Measurements from ENCODE around the gene COL4A2.

Gene COL4A2

DNA sequence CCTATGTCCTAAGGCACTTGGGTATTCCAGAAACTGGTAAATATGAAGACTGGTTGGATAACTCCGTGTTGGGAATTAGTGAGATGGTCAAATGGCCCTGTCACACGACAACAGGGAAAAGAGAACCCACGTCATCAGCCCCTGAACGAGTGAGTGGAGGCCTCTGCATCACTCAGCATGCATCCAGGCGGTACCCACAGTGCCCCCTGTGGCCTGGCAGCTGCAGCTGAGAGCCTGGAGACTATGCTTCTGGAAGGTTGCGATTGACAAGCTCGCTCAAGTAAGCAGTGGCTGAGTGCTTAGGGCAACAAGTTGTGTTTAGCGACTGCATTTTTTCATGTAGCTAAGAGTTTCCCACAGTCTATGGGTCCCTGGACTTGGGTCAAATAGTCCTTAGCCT, 55.9 kb downstream of the COL4A2 start:
- H3K9me2 ChIP-seq (replicated peaks; ENCODE audit: insufficient read depth, low read length) = no peaks in the 10 kb centered on the region
- no peaks in the 10 kb centered on the region for H3K4me1 ChIP-seq (ENCODE audit: low read length)
- H3K36me3 ChIP-seq (replicated peaks; ENCODE audit: insufficient read depth, low read length) = no peaks in the 10 kb centered on the region
- no peaks in the 10 kb centered on the region for H3K9me3 ChIP-seq (replicated peaks; ENCODE audit: insufficient read depth, low read length)
- DNase-seq = no peak
- no peak overlapping the region for H3K4me2 ChIP-seq (ENCODE audit: low read depth, low read length)
- H3K27me3 ChIP-seq (replicated peaks; ENCODE audit: insufficient read depth, low read length) = no peaks in the 10 kb centered on the region
- TF ChIP-seq, protein P1, sequence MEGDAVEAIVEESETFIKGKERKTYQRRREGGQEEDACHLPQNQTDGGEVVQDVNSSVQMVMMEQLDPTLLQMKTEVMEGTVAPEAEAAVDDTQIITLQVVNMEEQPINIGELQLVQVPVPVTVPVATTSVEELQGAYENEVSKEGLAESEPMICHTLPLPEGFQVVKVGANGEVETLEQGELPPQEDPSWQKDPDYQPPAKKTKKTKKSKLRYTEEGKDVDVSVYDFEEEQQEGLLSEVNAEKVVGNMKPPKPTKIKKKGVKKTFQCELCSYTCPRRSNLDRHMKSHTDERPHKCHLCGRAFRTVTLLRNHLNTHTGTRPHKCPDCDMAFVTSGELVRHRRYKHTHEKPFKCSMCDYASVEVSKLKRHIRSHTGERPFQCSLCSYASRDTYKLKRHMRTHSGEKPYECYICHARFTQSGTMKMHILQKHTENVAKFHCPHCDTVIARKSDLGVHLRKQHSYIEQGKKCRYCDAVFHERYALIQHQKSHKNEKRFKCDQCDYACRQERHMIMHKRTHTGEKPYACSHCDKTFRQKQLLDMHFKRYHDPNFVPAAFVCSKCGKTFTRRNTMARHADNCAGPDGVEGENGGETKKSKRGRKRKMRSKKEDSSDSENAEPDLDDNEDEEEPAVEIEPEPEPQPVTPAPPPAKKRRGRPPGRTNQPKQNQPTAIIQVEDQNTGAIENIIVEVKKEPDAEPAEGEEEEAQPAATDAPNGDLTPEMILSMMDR (IDR thresholded peaks at IDR 0.05; ENCODE audit: low read length) = no peak
- TF ChIP-seq EZH2phosphoT487 (IDR thresholded peaks at IDR 0.05; ENCODE audit: low read length) (no peak), EZH2 (optimal IDR thresholded peaks at IDR 0.05; ENCODE audit: low read depth, low read length) (no peak)
- no peak overlapping the region for H3K4me3 ChIP-seq (ENCODE audit: low read length)
- no peaks in the 10 kb centered on the region for H3K79me2 ChIP-seq (ENCODE audit: low read length)
- no peak overlapping the region for H2AFZ ChIP-seq (ENCODE audit: low read length)
- no peaks in the 10 kb centered on the region for H3F3A ChIP-seq (ENCODE audit: insufficient read depth, low read length)
- H4K20me1 ChIP-seq (ENCODE audit: insufficient read depth, low read length) = no peaks in the 10 kb centered on the region
- no peak overlapping the region for H3K9ac ChIP-seq (ENCODE audit: low read length)
- no peak overlapping the region for H3K27ac ChIP-seq (ENCODE audit: low read length)

DNA sequence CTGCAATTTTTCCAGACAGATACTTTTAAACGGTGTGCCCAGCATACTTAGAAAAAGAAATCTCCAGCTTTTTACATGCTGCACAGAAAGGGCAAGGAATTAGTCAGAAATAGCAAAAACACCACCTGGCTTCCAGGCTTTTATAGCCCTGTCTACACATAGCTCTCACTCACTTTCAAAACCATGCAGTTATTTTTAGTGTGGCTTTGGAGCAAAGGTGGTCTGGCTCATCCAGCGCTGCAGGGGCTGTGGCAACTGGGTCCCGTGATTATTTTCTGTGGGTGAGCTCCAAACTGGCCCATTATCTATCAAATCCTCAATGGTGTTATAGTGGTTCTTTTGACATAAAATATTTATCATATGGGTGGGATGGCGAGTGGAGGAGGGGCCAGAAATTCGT, 57.0 kb downstream of the COL4A2 start:
- H3K79me2 ChIP-seq (ENCODE audit: low read length) = no peaks in the 10 kb centered on the region
- no peaks in the 10 kb centered on the region for H3K4me1 ChIP-seq (ENCODE audit: low read length)
- no peak overlapping the region for H3K27ac ChIP-seq (ENCODE audit: low read length)
- H3F3A ChIP-seq (ENCODE audit: insufficient read depth, low read length) = no peaks in the 10 kb centered on the region
- H3K27me3 ChIP-seq (replicated peaks; ENCODE audit: insufficient read depth, low read length) = no peaks in the 10 kb centered on the region
- no peak overlapping the region for H3K4me2 ChIP-seq (ENCODE audit: low read depth, low read length)
- TF ChIP-seq EZH2 (optimal IDR thresholded peaks at IDR 0.05; ENCODE audit: low read depth, low read length) = no peak
- TF ChIP-seq EZH2phosphoT487 (IDR thresholded peaks at IDR 0.05; ENCODE audit: low read length) = no peak
- TF ChIP-seq, protein P1 (IDR thresholded peaks at IDR 0.05; ENCODE audit: low read length) = no peak
- no peaks in the 10 kb centered on the region for H3K9me3 ChIP-seq (replicated peaks; ENCODE audit: insufficient read depth, low read length)
- H3K4me3 ChIP-seq (ENCODE audit: low read length) = no peak overlapping the region
- no peak for DNase-seq
- no peak overlapping the region for H3K9ac ChIP-seq (ENCODE audit: low read length)
- no peaks in the 10 kb centered on the region for H3K9me2 ChIP-seq (replicated peaks; ENCODE audit: insufficient read depth, low read length)
- H2AFZ ChIP-seq (ENCODE audit: low read length) = no peak overlapping the region
- H4K20me1 ChIP-seq (ENCODE audit: insufficient read depth, low read length) = no peaks in the 10 kb centered on the region
- no peaks in the 10 kb centered on the region for H3K36me3 ChIP-seq (replicated peaks; ENCODE audit: insufficient read depth, low read length)

DNA sequence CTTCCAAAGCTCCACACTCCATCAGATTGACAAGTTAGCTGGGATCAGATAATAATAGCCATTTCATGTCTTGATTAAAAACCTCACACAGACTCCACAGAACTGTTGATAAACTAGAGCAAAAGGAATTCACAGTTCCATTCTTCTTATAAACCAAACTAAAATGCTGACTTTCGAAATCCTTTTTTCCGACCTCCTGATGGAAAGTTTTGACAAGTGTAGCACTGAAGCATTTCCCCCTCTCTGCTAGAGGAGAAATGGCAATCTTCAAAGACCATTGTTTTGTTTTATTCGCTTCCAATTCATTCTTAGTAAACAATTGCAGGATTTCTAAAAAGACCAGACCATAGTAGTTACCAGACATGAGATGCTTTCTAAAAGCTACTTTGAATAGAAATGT, 58.8 kb downstream of the COL4A2 start:
- Histone ChIP-seq H3K36me3 (replicated peaks; ENCODE audit: insufficient read depth, low read length) (no peaks in the 10 kb centered on the region), H2AFZ (ENCODE audit: low read length) (no peak overlapping the region), H3K4me2 (ENCODE audit: low read depth, low read length) (no peak overlapping the region), H3K27ac (ENCODE audit: low read length) (no peak overlapping the region), H3K4me3 (ENCODE audit: low read length) (no peak overlapping the region), H3F3A (ENCODE audit: insufficient read depth, low read length) (no peaks in the 10 kb centered on the region), H3K9me3 (replicated peaks; ENCODE audit: insufficient read depth, low read length) (no peaks in the 10 kb centered on the region), H3K9me2 (replicated peaks; ENCODE audit: insufficient read depth, low read length) (no peaks in the 10 kb centered on the region), H3K9ac (ENCODE audit: low read length) (no peak overlapping the region), H3K4me1 (ENCODE audit: low read length) (no peaks in the 10 kb centered on the region), H3K27me3 (replicated peaks; ENCODE audit: insufficient read depth, low read length) (no peaks in the 10 kb centered on the region), H4K20me1 (ENCODE audit: insufficient read depth, low read length) (no peaks in the 10 kb centered on the region), H3K79me2 (ENCODE audit: low read length) (no peaks in the 10 kb centered on the region)
- TF ChIP-seq, protein P1 (IDR thresholded peaks at IDR 0.05; ENCODE audit: low read length) = no peak
- TF ChIP-seq EZH2phosphoT487 (IDR thresholded peaks at IDR 0.05; ENCODE audit: low read length) = no peak
- no peak for TF ChIP-seq EZH2 (optimal IDR thresholded peaks at IDR 0.05; ENCODE audit: low read depth, low read length)
- no peak for DNase-seq

Data from MM.1S (cell line).